GM12878 (cell line): Measurements from ENCODE around the gene SLC2A4. TPM values are rescaled to one million over a fixed set of nuclear protein-coding genes. Genes with fewer than 3 reads are reported as not detected.

ENCODE experiments used
- ATF7 ChIP-seq: fragments of 450-650 bp; IDR thresholded peaks from 2 replicates; pipeline ENCODE4 v1.6.1; 2016; ENCODE audit warnings: low read depth, mild to moderate bottlenecking
- CEBPB ChIP-seq, 2 experiments: fragments of 150-350 bp in 1 of 2; IDR thresholded peaks; 2 replicates each; pipeline ENCODE4 v1.6.1; 2012 to 2014; ENCODE audit warnings: low read depth in 2 of 2, low read length in 2 of 2, borderline replicate concordance in 1 of 2, inconsistent platforms in 1 of 2
- CREM ChIP-seq: IDR thresholded peaks from 2 replicates; pipeline ENCODE4 v1.6.1; 2014; ENCODE audit warnings: antibody characterized with exemption, low read depth
- KLF5 ChIP-seq: fragments of 450-650 bp; IDR thresholded peaks from 2 replicates; pipeline ENCODE4 v1.6.1; 2014; ENCODE audit warnings: mild to moderate bottlenecking; ENCODE audit not compliant: partially characterized antibody
- MEF2A ChIP-seq: IDR thresholded peaks from 2 replicates; pipeline ENCODE4 v1.6.1; 2011; ENCODE audit warnings: low read depth, mild to moderate bottlenecking, low read length, moderate library complexity; ENCODE audit not compliant: insufficient read depth
- NR2C2 ChIP-seq: IDR thresholded peaks from 2 replicates; pipeline ENCODE4 v1.6.1; 2011; ENCODE audit warnings: borderline replicate concordance, low read depth; ENCODE audit not compliant: control insufficient read depth, insufficient read length
- RAD51 ChIP-seq: fragments of 450-650 bp; IDR thresholded peaks from 2 replicates; pipeline ENCODE4 v1.6.1; 2016; ENCODE audit warnings: moderate library complexity, mild to moderate bottlenecking, inconsistent platforms
- TCF3 ChIP-seq: IDR thresholded peaks from 2 replicates; pipeline ENCODE4 v1.6.1; 2012; ENCODE audit warnings: low read depth, mild to moderate bottlenecking, low read length, borderline replicate concordance; ENCODE audit not compliant: insufficient read depth
- polyA plus RNA-seq, 11 experiments: library from polyadenylated mRNA; depleted of rRNA in 4 of 11; unstranded in 6 of 11; stranded (reverse) in 5 of 11; fragments of >200 nt; fragmentation: Nextera tagmentation in 4 of 11; fragmentation: Illumina TruSeq in 1 of 11; extraction: Ambion mirVana in 4 of 11; extraction: Trizol in 1 of 11; gene quantifications; 1 replicate in 1 of 11; 2 replicates in 10 of 11; pipeline versions ENCODE4 v1.2.1 to v1.2.3, GENCODE V29; 2011 to 2016; ENCODE audit warnings: inconsistent platforms in 2 of 11, missing spikeins in 2 of 11, low read depth in 1 of 11
- total RNA-seq, 4 experiments: library from RNA; depleted of rRNA in 3 of 4; stranded (reverse); fragments of >200 nt in 3 of 4; fragmentation: Illumina TruSeq in 1 of 4; extraction: Trizol in 1 of 4; gene quantifications; 2 replicates each; pipeline versions ENCODE4 v1.2.1 to v1.2.3, GENCODE V29; 2013 to 2021
- TF ChIP-seq, protein P1 (sequence below): fragments of 450-650 bp; IDR thresholded peaks from 2 replicates; pipeline ENCODE4 v1.6.1; 2016; ENCODE audit warnings: mild to moderate bottlenecking, moderate library complexity, borderline replicate concordance
- TF ChIP-seq, protein P2 (sequence below): IDR thresholded peaks from 2 replicates; pipeline ENCODE4 v1.6.1; 2011; ENCODE audit warnings: low read depth, low read length, improper control_type of control experiment, borderline replicate concordance
- TF ChIP-seq, protein P3 (sequence below): fragments of 450-650 bp; IDR thresholded peaks from 2 replicates; pipeline ENCODE4 v1.6.1; 2017; ENCODE audit warnings: mild to moderate bottlenecking, moderate library complexity
- TF ChIP-seq, protein P4 (sequence below): IDR thresholded peaks from 2 replicates; pipeline ENCODE4 v1.6.1; 2012; ENCODE audit warnings: low read length, inconsistent platforms
- TF ChIP-seq, protein P5 (sequence below): fragments of 450-650 bp; formaldehyde crosslinking; IDR thresholded peaks from 2 replicates; pipeline ENCODE4 v1.5.0; 2022; ENCODE audit warnings: mild to moderate bottlenecking, missing genetic modification characterization

The SLC2A4 gene
- total and polyA plus RNA-seq, 10 of the 15 experiments (the other 5 are each of a cell fraction or from before 2014, with no cell fraction given), result 0.03 to 0.23 (median 0.04) TPM; not detected in 4

DNA sequence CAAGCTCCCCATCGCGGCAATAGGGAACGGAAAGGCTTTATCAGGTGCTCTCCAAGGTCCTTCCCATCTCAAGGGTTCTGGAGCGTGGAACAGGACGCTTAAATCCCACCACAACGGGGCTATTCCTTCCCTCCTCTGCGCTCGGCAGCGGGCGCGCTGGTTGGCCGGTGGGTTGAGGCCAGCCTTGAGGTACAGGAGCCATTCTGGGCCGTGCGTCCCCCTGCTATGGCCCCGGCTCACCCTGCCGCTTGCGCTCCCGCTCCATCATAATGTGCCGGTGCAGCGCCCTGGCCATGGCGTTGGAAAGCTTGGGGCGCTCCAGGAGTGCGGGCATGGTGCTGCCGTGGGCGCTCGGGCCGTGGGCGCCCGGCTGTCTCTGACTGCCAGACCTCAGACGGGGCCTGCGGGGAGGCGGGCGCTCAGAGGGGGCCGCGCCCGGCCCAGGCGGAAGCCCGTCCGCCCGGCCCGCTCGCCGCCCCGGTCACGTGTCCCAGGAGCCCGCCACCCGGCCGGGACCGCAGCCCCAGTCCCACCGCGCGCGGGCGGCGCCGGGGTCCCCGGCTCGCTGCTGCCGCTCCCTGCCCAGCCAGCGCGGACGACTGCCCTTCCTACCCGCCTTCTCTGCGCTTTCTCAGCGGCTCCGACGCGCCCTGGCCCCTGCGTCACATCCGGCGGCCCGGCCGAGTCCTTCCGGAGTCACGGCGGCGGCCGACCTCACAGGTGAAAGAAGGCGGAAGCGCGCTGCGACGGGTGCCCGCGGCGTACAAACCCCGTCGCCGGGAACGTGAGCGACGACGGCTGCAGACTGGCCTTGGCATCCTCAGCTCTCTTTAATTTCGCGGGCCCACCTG is 33.4 kb downstream of the SLC2A4 start, which contains the start of gene GPS2 (continued):
- TF ChIP-seq, protein P1, sequence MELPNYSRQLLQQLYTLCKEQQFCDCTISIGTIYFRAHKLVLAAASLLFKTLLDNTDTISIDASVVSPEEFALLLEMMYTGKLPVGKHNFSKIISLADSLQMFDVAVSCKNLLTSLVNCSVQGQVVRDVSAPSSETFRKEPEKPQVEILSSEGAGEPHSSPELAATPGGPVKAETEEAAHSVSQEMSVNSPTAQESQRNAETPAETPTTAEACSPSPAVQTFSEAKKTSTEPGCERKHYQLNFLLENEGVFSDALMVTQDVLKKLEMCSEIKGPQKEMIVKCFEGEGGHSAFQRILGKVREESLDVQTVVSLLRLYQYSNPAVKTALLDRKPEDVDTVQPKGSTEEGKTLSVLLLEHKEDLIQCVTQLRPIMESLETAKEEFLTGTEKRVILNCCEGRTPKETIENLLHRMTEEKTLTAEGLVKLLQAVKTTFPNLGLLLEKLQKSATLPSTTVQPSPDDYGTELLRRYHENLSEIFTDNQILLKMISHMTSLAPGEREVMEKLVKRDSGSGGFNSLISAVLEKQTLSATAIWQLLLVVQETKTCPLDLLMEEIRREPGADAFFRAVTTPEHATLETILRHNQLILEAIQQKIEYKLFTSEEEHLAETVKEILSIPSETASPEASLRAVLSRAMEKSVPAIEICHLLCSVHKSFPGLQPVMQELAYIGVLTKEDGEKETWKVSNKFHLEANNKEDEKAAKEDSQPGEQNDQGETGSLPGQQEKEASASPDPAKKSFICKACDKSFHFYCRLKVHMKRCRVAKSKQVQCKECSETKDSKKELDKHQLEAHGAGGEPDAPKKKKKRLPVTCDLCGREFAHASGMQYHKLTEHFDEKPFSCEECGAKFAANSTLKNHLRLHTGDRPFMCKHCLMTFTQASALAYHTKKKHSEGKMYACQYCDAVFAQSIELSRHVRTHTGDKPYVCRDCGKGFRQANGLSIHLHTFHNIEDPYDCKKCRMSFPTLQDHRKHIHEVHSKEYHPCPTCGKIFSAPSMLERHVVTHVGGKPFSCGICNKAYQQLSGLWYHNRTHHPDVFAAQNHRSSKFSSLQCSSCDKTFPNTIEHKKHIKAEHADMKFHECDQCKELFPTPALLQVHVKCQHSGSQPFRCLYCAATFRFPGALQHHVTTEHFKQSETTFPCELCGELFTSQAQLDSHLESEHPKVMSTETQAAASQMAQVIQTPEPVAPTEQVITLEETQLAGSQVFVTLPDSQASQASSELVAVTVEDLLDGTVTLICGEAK, result peak; percentile 94
- TF ChIP-seq, protein P2, sequence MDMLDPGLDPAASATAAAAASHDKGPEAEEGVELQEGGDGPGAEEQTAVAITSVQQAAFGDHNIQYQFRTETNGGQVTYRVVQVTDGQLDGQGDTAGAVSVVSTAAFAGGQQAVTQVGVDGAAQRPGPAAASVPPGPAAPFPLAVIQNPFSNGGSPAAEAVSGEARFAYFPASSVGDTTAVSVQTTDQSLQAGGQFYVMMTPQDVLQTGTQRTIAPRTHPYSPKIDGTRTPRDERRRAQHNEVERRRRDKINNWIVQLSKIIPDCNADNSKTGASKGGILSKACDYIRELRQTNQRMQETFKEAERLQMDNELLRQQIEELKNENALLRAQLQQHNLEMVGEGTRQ, result no peak; the same call in 1 of the 2 replicates
- 0 out of 2 replicates have a peak, but pooled peaks have one; percentile 28 for TF ChIP-seq ATF7
- TF ChIP-seq, protein P3, sequence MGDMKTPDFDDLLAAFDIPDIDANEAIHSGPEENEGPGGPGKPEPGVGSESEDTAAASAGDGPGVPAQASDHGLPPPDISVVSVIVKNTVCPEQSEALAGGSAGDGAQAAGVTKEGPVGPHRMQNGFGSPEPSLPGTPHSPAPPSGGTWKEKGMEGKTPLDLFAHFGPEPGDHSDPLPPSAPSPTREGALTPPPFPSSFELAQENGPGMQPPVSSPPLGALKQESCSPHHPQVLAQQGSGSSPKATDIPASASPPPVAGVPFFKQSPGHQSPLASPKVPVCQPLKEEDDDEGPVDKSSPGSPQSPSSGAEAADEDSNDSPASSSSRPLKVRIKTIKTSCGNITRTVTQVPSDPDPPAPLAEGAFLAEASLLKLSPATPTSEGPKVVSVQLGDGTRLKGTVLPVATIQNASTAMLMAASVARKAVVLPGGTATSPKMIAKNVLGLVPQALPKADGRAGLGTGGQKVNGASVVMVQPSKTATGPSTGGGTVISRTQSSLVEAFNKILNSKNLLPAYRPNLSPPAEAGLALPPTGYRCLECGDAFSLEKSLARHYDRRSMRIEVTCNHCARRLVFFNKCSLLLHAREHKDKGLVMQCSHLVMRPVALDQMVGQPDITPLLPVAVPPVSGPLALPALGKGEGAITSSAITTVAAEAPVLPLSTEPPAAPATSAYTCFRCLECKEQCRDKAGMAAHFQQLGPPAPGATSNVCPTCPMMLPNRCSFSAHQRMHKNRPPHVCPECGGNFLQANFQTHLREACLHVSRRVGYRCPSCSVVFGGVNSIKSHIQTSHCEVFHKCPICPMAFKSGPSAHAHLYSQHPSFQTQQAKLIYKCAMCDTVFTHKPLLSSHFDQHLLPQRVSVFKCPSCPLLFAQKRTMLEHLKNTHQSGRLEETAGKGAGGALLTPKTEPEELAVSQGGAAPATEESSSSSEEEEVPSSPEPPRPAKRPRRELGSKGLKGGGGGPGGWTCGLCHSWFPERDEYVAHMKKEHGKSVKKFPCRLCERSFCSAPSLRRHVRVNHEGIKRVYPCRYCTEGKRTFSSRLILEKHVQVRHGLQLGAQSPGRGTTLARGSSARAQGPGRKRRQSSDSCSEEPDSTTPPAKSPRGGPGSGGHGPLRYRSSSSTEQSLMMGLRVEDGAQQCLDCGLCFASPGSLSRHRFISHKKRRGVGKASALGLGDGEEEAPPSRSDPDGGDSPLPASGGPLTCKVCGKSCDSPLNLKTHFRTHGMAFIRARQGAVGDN, result peak; percentile 86
- TF ChIP-seq, protein P4, sequence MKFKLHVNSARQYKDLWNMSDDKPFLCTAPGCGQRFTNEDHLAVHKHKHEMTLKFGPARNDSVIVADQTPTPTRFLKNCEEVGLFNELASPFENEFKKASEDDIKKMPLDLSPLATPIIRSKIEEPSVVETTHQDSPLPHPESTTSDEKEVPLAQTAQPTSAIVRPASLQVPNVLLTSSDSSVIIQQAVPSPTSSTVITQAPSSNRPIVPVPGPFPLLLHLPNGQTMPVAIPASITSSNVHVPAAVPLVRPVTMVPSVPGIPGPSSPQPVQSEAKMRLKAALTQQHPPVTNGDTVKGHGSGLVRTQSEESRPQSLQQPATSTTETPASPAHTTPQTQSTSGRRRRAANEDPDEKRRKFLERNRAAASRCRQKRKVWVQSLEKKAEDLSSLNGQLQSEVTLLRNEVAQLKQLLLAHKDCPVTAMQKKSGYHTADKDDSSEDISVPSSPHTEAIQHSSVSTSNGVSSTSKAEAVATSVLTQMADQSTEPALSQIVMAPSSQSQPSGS, result no peak
- no peak for TF ChIP-seq MEF2A
- TF ChIP-seq CEBPB (IDR thresholded peaks at IDR 0.05; ENCODE audit: borderline replicate concordance in 1 of 2, low read depth in 2 of 2, low read length in 2 of 2), result no peak
- TF ChIP-seq, protein P5, sequence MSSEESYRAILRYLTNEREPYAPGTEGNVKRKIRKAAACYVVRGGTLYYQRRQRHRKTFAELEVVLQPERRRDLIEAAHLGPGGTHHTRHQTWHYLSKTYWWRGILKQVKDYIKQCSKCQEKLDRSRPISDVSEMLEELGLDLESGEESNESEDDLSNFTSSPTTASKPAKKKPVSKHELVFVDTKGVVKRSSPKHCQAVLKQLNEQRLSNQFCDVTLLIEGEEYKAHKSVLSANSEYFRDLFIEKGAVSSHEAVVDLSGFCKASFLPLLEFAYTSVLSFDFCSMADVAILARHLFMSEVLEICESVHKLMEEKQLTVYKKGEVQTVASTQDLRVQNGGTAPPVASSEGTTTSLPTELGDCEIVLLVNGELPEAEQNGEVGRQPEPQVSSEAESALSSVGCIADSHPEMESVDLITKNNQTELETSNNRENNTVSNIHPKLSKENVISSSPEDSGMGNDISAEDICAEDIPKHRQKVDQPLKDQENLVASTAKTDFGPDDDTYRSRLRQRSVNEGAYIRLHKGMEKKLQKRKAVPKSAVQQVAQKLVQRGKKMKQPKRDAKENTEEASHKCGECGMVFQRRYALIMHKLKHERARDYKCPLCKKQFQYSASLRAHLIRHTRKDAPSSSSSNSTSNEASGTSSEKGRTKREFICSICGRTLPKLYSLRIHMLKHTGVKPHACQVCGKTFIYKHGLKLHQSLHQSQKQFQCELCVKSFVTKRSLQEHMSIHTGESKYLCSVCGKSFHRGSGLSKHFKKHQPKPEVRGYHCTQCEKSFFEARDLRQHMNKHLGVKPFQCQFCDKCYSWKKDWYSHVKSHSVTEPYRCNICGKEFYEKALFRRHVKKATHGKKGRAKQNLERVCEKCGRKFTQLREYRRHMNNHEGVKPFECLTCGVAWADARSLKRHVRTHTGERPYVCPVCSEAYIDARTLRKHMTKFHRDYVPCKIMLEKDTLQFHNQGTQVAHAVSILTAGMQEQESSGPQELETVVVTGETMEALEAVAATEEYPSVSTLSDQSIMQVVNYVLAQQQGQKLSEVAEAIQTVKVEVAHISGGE (CRISPR knock-in tag), result peak; percentile 57
- 0 out of 2 replicates have a peak, but pooled peaks have one; percentile 48 for TF ChIP-seq TCF3
- no peak for TF ChIP-seq RAD51
- peak; percentile 82 for TF ChIP-seq KLF5
- TF ChIP-seq CREM, result peak; percentile 98
- TF ChIP-seq NR2C2, result peak; percentile 77
